Measurements from ENCODE around the gene PIM3. TPM values are rescaled to one million over a fixed set of nuclear protein-coding genes. Genes with fewer than 3 reads are reported as not detected.

The PIM3 gene

Small RNA genes within 50 kb of the gene (small RNA-seq; reads per million reads assigned to genes)
- not detected for gene MIR6821 (ENCODE audit: low read depth)

Data from mesenchymal stem cell (in vitro differentiated cells and primary cell).